OCI-LY1 (cell line): ENCODE measurements around the gene NLRC4.

ENCODE experiments used
- H2AFZ ChIP-seq: fragments of 200-600 bp; sonication (generic), shearing (Covaris generic); 2 replicates; pipeline ENCODE4 v1.6.0; 2014; ENCODE audit warnings: antibody characterized with exemption, mild to moderate bottlenecking, low read length
- H3F3A ChIP-seq: fragments of 200-600 bp; sonication (generic), shearing (Covaris generic); 2 replicates; pipeline ENCODE4 v1.6.0; 2014; ENCODE audit warnings: mild to moderate bottlenecking, antibody characterized with exemption, low read length, moderate library complexity; ENCODE audit not compliant: insufficient read depth
- H3K27ac ChIP-seq: fragments of 200-600 bp; sonication (generic); 2 replicates; pipeline ENCODE4 v1.5.1; 2014; ENCODE audit warnings: low read length, mixed run types, mild to moderate bottlenecking, low read depth; ENCODE audit not compliant: poor library complexity, severe bottlenecking
- H3K27me3 ChIP-seq: fragments of 200-600 bp; sonication (generic); 2 replicates; pipeline ENCODE4 v1.6.0; 2014; ENCODE audit warnings: antibody characterized with exemption, mild to moderate bottlenecking, low read length, moderate library complexity; ENCODE audit not compliant: insufficient read depth
- H3K36me3 ChIP-seq: fragments of 200-600 bp; sonication (generic); 2 replicates; pipeline ENCODE4 v1.6.1; 2014; ENCODE audit warnings: mild to moderate bottlenecking, antibody characterized with exemption, low read length, moderate library complexity, mixed read lengths; ENCODE audit not compliant: insufficient read depth
- H3K4me1 ChIP-seq: fragments of 200-600 bp; sonication (generic); 2 replicates; pipeline ENCODE4 v1.5.1; 2014; ENCODE audit warnings: mild to moderate bottlenecking, low read length, moderate library complexity; ENCODE audit not compliant: insufficient read depth, severe bottlenecking
- H3K4me2 ChIP-seq: fragments of 200-600 bp; sonication (generic), shearing (Covaris generic); 2 replicates; pipeline ENCODE4 v1.6.1; 2014; ENCODE audit warnings: low read length
- H3K4me3 ChIP-seq: fragments of 200-600 bp; sonication (generic); 2 replicates; pipeline ENCODE4 v1.5.1; 2014; ENCODE audit warnings: low read length, low read depth, mild to moderate bottlenecking, mixed read lengths; ENCODE audit not compliant: poor library complexity, severe bottlenecking
- H3K79me2 ChIP-seq: fragments of 200-600 bp; shearing (Covaris generic); 2 replicates; pipeline ENCODE4 v1.6.1; 2016; ENCODE audit warnings: mixed run types, low read length, mixed read lengths; ENCODE audit not compliant: insufficient read depth
- H3K9ac ChIP-seq: fragments of 200-600 bp; sonication (generic), shearing (Covaris generic); 2 replicates; pipeline ENCODE4 v1.6.1; 2014; ENCODE audit warnings: mild to moderate bottlenecking, low read length, mixed read lengths
- H3K9me2 ChIP-seq: fragments of 200-600 bp; sonication (generic), shearing (Covaris generic); 2 replicates; pipeline ENCODE4 v1.6.1; 2014; ENCODE audit warnings: low read depth, mild to moderate bottlenecking, low read length, mixed read lengths
- H3K9me3 ChIP-seq: fragments of 200-600 bp; shearing (Covaris generic); 2 replicates; pipeline ENCODE4 v1.6.1; 2014; ENCODE audit warnings: low read length, mixed read lengths
- H4K20me1 ChIP-seq: fragments of 200-600 bp; sonication (generic), shearing (Covaris generic); 2 replicates; pipeline ENCODE4 v1.6.0; 2016; ENCODE audit warnings: mild to moderate bottlenecking, low read length; ENCODE audit not compliant: insufficient read depth
- CTCF ChIP-seq: fragments of 200-600 bp; sonication (generic), shearing (Covaris generic); IDR thresholded peaks from 2 replicates; pipeline ENCODE4 v1.5.1; 2017; ENCODE audit warnings: mild to moderate bottlenecking, antibody characterized with exemption, low read length, moderate library complexity, mixed read lengths
- EZH2 ChIP-seq: fragments of 200-600 bp; sonication (generic), shearing (Covaris generic); IDR thresholded peaks from 2 replicates; pipeline ENCODE4 v1.8.0; 2017; ENCODE audit warnings: borderline replicate concordance, mixed run types, mild to moderate bottlenecking, antibody characterized with exemption, low read length, moderate library complexity, mixed read lengths

NLRC4 gene

GRCh38 chr2:32231959-32232358 is 32.7 kb downstream of the NLRC4 start:
- Histone ChIP-seq H3K27me3 (no peaks in the 10 kb centered on the region), H3K4me2 (no peak overlapping the region), H4K20me1 (no peaks in the 10 kb centered on the region), H3K4me1 (no peaks in the 10 kb centered on the region), H3K9me2 (no peaks in the 10 kb centered on the region), H3K9ac (no peak overlapping the region), H3K79me2 (no peaks in the 10 kb centered on the region), H3K9me3 (peaks cover 5% of the 10 kb centered on the region; the same call in 1 of the 2 replicates), H3K4me3 (no peak overlapping the region), H3F3A (no peaks in the 10 kb centered on the region), H3K27ac (no peak overlapping the region), H2AFZ (no peak overlapping the region), H3K36me3 (peaks cover 24% of the 10 kb centered on the region)
- TF ChIP-seq CTCF (no peak), EZH2 (no peak)

GRCh38 chr2:32229635-32230034 is 35.1 kb downstream of the NLRC4 start:
- H2AFZ ChIP-seq = no peak overlapping the region
- no peak overlapping the region for H3K4me3 ChIP-seq
- TF ChIP-seq CTCF (no peak), EZH2 (no peak)
- H3K27me3 ChIP-seq = no peaks in the 10 kb centered on the region
- no peak overlapping the region for H3K4me2 ChIP-seq
- no peaks in the 10 kb centered on the region for H3K4me1 ChIP-seq
- H3F3A ChIP-seq = no peaks in the 10 kb centered on the region
- H3K9ac ChIP-seq = no peak overlapping the region
- H3K9me3 ChIP-seq = no peaks in the 10 kb centered on the region
- H3K79me2 ChIP-seq = no peaks in the 10 kb centered on the region
- H3K36me3 ChIP-seq = peaks cover 22% of the 10 kb centered on the region
- no peaks in the 10 kb centered on the region for H3K9me2 ChIP-seq
- no peaks in the 10 kb centered on the region for H4K20me1 ChIP-seq
- H3K27ac ChIP-seq = no peak overlapping the region

GRCh38 chr2:32228181-32228580 is 36.5 kb downstream of the NLRC4 start:
- no peaks in the 10 kb centered on the region for H3K9me3 ChIP-seq

More at GRCh38 chr2:32228181-32228580, 36.5 kb downstream of the NLRC4 start:
- H3K4me2 ChIP-seq = no peak overlapping the region
- no peaks in the 10 kb centered on the region for H3F3A ChIP-seq
- H3K79me2 ChIP-seq = no peaks in the 10 kb centered on the region
- H3K36me3 ChIP-seq = peaks cover 33% of the 10 kb centered on the region
- no peak overlapping the region for H3K4me3 ChIP-seq
- H3K27me3 ChIP-seq = no peaks in the 10 kb centered on the region
- no peak overlapping the region for H3K27ac ChIP-seq
- H3K9ac ChIP-seq = no peak overlapping the region
- H3K9me2 ChIP-seq = no peaks in the 10 kb centered on the region
- H2AFZ ChIP-seq = no peak overlapping the region
- H3K4me1 ChIP-seq = no peaks in the 10 kb centered on the region
- no peaks in the 10 kb centered on the region for H4K20me1 ChIP-seq
- TF ChIP-seq CTCF (no peak), EZH2 (no peak)
